Smooth muscle cell of the pulmonary artery (primary cell): ENCODE data around the gene LIPK. TPM values are rescaled to one million over a fixed set of nuclear protein-coding genes. Genes with fewer than 3 reads are reported as not detected.

Experiments used
- total RNA-seq: library from RNA; depleted of rRNA; stranded (reverse); fragments of >200 nt; gene quantifications from 2 replicates; pipeline ENCODE4 v1.2.3, GENCODE V29; 2014

The LIPK gene, protein sequence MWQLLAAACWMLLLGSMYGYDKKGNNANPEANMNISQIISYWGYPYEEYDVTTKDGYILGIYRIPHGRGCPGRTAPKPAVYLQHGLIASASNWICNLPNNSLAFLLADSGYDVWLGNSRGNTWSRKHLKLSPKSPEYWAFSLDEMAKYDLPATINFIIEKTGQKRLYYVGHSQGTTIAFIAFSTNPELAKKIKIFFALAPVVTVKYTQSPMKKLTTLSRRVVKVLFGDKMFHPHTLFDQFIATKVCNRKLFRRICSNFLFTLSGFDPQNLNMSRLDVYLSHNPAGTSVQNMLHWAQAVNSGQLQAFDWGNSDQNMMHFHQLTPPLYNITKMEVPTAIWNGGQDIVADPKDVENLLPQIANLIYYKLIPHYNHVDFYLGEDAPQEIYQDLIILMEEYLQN
- not detected in 2 replicates for total RNA-seq

DNA sequence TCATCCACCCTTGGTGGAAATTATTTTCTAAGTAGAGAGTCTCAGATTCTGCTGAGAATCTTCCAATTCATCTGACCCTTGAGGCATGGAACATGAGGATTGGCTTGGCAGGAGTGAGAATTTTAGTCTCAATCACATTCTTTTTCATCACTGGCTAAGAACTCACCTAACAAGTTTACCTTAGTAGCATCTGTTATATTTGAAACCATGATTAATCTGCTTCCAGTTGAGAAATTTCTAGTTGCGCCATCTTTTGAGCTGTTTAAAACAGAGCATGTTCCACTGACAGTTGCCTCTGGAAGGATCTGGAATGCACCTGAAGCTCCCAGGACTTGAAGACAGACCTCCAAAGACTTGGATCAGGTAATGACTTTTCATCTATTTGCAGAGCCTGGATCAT, at the start of gene LIPK:
LIPK (plus strand) TSS at position 292 of the 400 bp plus-strand sequence. CDS start 18,295 bp downstream, outside the sequence.

DNA sequence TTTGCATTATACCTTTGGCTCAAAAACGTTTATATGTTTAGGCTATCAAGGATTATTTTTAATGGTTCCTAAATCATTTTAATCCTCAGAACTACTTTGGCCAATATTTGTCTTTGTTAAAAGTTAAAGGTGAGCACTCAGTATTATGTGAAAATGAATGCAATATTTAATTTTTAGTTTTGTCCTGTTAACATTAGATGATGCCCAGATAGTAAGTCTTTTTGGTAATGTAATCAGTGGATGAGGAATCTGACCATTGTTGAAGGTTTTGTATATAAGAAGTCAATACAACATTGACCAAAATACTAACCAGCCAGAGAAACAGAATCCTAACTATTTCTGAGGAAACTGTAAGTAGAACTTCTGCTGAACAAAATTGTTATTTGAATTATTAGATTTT, 41.9 kb upstream of the LIPK start, which contains the start of gene LIPF:
LIPF (plus strand) TSS at position 301 of the 400 bp plus-strand sequence. CDS start 2,856 bp downstream, outside the sequence.

DNA sequence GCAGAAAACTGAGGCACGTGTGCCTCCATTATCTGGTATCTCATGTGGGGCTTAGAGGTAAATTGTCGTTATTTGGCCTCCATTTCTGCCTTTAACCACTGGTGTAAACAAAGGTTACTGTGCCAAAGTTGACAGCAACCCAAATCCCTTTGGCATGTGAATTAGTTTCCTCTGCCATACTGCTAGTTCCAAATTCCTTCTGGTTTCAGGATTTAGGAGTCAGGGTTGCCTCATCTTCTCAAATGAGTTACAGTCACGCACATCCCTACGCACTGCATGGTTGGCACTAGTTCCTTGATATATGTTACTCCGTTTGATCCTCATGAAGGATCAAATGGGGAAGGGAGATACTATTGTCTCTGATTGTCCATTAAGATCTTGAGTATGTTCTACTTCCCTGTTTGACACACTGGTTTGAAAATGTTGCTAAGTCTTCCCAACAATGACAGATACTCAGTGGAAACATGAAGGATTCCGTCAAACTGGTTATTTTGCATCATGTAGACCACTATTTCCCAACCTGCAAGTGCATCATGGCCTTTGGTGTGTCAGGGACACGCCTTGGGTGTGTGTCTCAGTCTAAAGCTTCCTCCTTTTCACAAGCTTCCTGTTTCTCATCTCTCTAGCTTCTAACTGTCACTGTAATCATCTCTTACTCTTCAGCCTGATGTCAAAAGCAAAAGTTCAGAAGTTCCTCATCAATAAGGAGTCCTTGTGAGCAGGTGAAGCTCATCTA, 53.5 kb downstream of the LIPK start, which contains the start of gene LIPN:
LIPN (plus strand) TSS at position 655 of the 736 bp plus-strand sequence. CDS start 1,386 bp downstream, outside the sequence.

Other genes starting within 250 kb of the LIPK start
- gene RNLS, start 122.9 kb upstream of the LIPK start, total RNA-seq, result 9.3 and 15.6 TPM in 2 replicates
- not detected in 2 replicates for gene LIPJ, start 119.5 kb upstream of the LIPK start, total RNA-seq
- gene LIPF, start 41.8 kb upstream of the LIPK start, total RNA-seq, result not detected in 2 replicates
- gene LIPN, start 53.8 kb downstream of the LIPK start, total RNA-seq, result not detected in 2 replicates
- gene LIPM, start 96.5 kb downstream of the LIPK start, total RNA-seq, result 0.10 and 0.13 TPM in 2 replicates
- gene ANKRD22, start 145.6 kb downstream of the LIPK start, total RNA-seq, result 0.07 TPM in 1 of 2 replicates, not detected in the other
- 7.6 and 48.9 TPM in 2 replicates for gene STAMBPL1, start 174.0 kb downstream of the LIPK start, total RNA-seq
- gene ACTA2, start 246.5 kb downstream of the LIPK start, total RNA-seq, result 1,211 and 1,255 TPM in 2 replicates